Activated T-helper 1 cell treated with anti-CD3 and anti-CD28 coated beads, Interleukin-2, amount 50 U/mL, for 16 hours (primary cell): ENCODE measurements around the gene FOSB.

ENCODE experiments used
- DNase-seq, 2 donors: peaks; one replicate each; pipeline ENCODE4 v3.0.0-alpha.2; 2020; ENCODE audit warnings: low read depth in 1 of 2, low spot score in 1 of 2

FOSB gene

GRCh38 chr19:45522010-45522941 lies 54.5 kb downstream of the FOSB start:
- no peak for DNase-seq

- peak; percentile 40 to 55 for DNase-seq
These were observed 56.0 kb downstream of the FOSB start for GRCh38 chr19:45523642-45524256.

DNA sequence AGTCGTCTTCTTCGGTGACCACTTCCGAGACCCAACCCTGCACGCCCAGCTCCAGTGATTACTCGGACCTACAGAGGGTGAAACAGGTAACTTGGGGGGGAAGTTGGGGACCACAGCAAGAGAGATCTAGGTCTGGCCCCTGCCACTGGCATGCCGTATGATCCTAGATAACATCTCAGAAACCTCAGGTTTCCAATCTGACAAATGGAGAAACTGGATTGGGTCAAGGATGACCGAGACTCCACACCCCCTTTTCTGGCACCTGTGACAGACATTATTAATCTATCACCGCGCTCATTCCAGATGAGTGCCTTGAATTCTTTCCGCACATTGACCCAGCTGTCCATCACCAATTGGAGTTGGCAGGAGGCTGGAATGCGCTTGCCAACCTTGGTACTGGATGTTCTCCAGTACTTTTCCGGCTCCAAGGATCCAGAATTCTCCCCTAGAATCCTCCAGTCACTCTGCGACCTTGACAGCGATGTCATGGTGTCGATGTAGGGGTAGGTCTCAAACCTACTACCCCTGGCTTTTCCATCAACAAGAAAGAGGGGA lies 56.9 kb downstream of the FOSB start:
- no peak for DNase-seq
